Neuron (in vitro differentiated cells): ENCODE measurements around the gene CCDC80.

Experiments used
- H2AFZ ChIP-seq: one replicate; pipeline ENCODE4 v1.6.1; 2013; ENCODE audit warnings: low read depth, mild to moderate bottlenecking, inconsistent platforms, low read length, moderate library complexity
- H3K27me3 ChIP-seq: one replicate; pipeline ENCODE4 v1.6.1; 2013; ENCODE audit warnings: low read length; ENCODE audit not compliant: insufficient read depth
- H3K36me3 ChIP-seq: one replicate; pipeline ENCODE4 v1.6.1; 2013; ENCODE audit warnings: low read length; ENCODE audit not compliant: insufficient read depth
- H3K4me1 ChIP-seq: one replicate; pipeline ENCODE4 v1.6.1; 2013; ENCODE audit warnings: low read length; ENCODE audit not compliant: insufficient read depth
- H3K4me3 ChIP-seq: 2 replicates; pipeline ENCODE4 v1.5.1; 2013; ENCODE audit warnings: mild to moderate bottlenecking, low read length, moderate library complexity
- H3K9me3 ChIP-seq: one replicate; pipeline ENCODE4 v1.6.1; 2013; ENCODE audit warnings: low read length

CCDC80 gene

DNA sequence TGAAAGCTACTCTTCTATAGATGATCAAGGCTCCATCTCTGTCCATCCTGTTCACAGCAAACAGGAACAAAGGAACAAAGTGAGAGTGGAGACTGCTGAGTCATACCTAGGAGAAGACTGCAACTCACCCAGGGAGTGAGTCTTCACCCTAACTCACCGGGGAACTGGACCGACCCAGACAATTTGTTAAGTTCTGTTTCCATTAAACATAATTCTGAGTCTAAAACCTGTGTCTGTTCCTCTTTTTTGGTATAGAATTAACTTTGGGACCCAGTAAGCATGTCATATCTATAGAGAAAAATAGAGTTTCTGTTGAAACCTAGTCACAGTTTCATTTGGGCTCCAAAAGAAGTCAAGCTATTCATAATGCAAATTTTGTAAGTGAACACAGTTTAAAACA is 21.6 kb downstream of the CCDC80 start:
- H3K27me3 ChIP-seq: no peaks in the 10 kb centered on the region
- H3K4me3 ChIP-seq: no peak overlapping the region
- peaks cover 2% of the 10 kb centered on the region for H3K36me3 ChIP-seq

DNA sequence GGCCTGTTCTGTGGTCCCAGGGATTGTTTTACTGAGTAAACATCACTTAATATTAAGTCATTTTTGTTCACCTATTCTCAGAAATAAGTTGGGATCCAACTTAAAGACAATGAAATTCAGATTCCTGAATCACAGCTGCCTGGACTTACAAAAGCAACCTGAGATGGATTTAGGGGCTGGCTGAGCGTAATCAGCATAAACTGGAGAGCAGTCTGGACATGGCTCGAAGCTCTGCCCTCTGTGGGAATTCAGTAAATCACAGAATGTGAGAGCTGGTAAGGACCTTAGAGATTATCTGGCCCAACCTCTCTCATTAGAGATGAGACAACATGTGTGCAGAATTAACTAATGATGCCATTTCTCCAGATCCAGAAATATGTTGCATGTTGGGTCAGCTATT is 23.7 kb downstream of the CCDC80 start:
- H3K9me3 ChIP-seq: no peaks in the 10 kb centered on the region
- no peaks in the 10 kb centered on the region for H3K4me1 ChIP-seq
- H3K27me3 ChIP-seq: no peaks in the 10 kb centered on the region
- no peak overlapping the region for H3K4me3 ChIP-seq
- H2AFZ ChIP-seq: no peak overlapping the region
- peaks cover 2% of the 10 kb centered on the region for H3K36me3 ChIP-seq

More for the DNA sequence above, 21.6 kb downstream of the CCDC80 start:
- no peaks in the 10 kb centered on the region for H3K9me3 ChIP-seq
- no peaks in the 10 kb centered on the region for H3K4me1 ChIP-seq
- H2AFZ ChIP-seq: no peak overlapping the region

DNA sequence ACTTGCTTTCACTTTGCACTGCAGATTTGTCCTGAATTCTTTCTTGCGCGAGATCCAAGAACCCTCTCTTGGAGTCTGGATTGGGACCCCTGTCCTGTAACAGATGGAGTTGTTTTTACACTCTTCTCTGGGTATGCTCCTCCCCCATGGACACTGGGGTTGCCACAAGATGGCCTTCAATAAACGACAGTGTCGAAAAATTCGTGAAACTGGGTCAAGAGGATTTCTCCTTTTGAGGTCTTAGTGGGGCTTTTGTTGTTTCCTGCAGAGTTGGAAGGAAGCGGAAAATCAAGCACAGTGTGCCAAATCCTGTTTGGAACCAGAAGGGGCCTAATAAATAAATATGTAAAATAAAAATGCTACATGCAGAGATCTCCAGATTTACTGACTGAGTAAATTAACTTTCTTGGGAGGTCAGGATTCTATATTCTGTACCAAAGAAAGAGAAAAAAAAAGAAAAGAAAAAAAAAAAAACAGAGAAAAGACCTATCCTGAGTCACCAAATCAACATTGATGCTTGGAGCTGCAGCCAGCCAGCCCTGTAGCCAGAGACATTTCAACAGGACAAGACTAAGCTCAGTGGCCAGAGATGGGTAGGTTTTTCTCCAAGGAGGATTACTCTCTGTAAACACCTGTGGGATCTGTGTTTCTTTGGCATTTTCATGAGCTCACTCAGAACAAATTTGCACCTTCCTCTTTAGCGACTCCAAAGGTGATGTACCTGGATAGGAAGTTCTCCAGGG is 24.8 kb downstream of the CCDC80 start:
- Histone ChIP-seq H3K9me3 (no peaks in the 10 kb centered on the region), H3K27me3 (no peaks in the 10 kb centered on the region), H3K4me1 (no peaks in the 10 kb centered on the region), H3K4me3 (no peak overlapping the region), H3K36me3 (peaks cover 2% of the 10 kb centered on the region), H2AFZ (no peak overlapping the region)

DNA sequence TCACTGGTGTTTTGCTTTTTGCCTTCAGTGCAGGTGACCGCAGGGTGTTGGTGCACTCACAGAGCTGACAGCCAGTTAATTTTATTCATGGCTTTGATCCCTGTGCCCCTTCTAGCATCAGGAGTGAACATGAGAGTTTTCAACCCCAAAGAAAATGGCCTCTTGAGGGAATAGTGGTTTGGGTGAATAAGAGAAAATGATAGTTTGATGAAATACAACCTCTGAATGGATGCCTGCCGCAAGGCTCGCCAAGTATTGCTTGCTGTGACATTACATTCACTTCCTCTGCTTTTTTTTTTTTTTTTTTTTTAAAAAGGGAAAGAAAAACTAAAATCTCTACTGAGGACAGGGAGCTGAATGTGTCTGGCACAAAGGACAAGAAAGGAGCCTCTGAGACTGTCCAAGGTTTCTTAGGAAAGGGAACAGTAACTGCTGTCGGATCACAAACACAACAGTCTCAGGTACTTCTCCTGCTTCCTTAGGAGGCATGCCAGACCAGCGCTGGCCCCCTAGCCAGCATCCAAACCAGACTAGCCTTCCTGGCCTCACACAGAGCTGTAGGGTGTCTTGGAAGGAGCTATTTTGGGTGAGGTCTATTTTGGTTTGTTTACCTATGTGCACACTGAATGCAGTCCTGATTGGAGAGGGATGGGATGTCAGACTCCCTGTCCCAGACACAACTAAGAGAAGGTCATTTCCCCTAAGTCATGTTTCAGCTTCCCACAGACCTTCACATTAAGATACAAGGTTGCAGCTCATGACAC is 29.0 kb downstream of the CCDC80 start:
- no peak overlapping the region for H2AFZ ChIP-seq
- no peaks in the 10 kb centered on the region for H3K9me3 ChIP-seq
- H3K27me3 ChIP-seq: no peaks in the 10 kb centered on the region
- peaks cover 20% of the 10 kb centered on the region for H3K4me1 ChIP-seq
- H3K36me3 ChIP-seq: peaks cover 2% of the 10 kb centered on the region
- no peak overlapping the region for H3K4me3 ChIP-seq

DNA sequence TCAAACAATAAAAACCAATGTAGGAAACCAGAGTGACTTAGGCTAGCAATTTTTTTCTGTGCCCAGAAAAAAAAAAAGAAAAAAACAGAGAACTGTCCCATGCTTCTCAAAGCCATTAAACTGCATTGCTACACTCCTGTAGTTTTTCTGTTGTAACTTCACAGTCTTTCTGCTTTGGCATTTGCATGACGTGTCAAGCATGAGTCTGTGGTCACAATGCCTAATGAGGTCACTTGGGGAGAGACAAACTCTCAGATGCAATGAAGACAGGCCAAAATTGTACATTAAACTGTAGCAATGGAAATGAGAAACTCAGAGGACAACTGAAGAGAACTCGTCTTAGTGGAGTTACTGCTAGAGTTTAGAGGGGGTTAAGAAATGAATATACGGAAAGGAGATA is 30.8 kb downstream of the CCDC80 start:
- H3K36me3 ChIP-seq: no peaks in the 10 kb centered on the region
- no peaks in the 10 kb centered on the region for H3K27me3 ChIP-seq
- H3K4me1 ChIP-seq: peaks cover 35% of the 10 kb centered on the region
- no peak overlapping the region for H2AFZ ChIP-seq
- H3K4me3 ChIP-seq: no peak overlapping the region
- H3K9me3 ChIP-seq: no peaks in the 10 kb centered on the region

DNA sequence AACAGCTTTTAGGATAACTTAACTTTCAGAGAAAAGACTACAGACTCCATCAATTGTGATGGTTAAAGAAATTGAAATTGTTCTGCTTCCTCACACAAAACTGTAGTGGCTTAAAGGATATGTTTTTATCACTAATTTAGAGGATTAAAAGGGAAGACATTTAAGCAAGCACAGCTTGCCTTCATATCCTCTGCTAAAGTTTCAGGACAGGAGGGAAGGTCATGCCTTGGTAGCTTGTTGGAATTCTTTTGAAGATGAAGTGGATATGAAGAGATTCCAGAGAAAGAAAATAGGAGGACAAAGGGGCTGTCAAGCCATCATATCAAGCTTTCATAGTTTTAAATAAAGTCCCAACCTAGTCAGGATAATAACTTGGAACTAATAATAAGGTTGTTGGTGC is 33.1 kb downstream of the CCDC80 start:
- no peaks in the 10 kb centered on the region for H3K36me3 ChIP-seq
- no peaks in the 10 kb centered on the region for H3K27me3 ChIP-seq
- peaks cover 47% of the 10 kb centered on the region for H3K4me1 ChIP-seq
- H2AFZ ChIP-seq: no peak overlapping the region
- H3K9me3 ChIP-seq: no peaks in the 10 kb centered on the region
- H3K4me3 ChIP-seq: no peak overlapping the region

DNA sequence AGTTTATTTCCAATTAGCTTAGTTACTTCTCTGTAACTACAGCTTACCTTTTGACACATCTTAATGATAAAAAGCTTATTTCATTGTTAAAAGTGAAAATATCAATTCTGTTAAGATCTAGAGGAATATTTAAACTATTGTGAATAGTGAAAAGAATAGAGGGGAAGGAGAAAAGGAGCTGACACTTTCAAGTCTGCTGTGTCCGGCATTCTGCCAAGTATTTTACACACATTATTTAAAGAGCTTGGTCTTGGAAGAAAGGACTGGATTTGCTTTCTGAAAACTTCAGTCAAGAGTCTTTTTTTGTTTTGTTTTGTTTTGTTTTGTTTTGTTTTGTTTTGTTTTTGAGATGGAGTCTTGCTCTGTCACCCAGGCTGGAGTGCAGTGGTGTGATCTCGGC is 34.8 kb downstream of the CCDC80 start:
- Histone ChIP-seq H3K9me3 (no peaks in the 10 kb centered on the region), H3K4me1 (peaks cover 52% of the 10 kb centered on the region), H3K4me3 (peak overlapping the region; percentile 45), H2AFZ (peak overlapping the region; percentile 0), H3K27me3 (no peaks in the 10 kb centered on the region), H3K36me3 (no peaks in the 10 kb centered on the region)

DNA sequence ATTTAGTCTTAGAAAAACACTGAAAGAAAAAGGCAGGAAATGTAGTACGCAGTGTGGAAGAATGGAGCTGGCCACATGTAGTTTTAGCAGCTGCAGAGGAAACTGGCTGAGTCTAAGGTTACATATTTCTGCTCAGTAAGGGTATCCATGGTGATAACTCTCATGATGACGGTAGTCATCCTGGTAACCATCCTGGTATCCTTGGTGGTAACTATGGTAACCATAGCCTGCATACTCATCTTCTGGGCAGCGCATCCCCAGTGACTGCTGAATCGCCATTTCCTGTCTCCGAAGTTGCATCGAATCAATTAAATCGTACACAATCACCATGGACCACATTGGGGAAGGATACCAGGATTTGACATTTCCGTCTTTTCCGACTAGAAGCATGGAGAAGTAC is 35.7 kb downstream of the CCDC80 start:
- H3K9me3 ChIP-seq: no peaks in the 10 kb centered on the region
- no peaks in the 10 kb centered on the region for H3K36me3 ChIP-seq
- peak overlapping the region; percentile 0 for H2AFZ ChIP-seq
- H3K27me3 ChIP-seq: no peaks in the 10 kb centered on the region
- H3K4me1 ChIP-seq: peaks cover 52% of the 10 kb centered on the region
- H3K4me3 ChIP-seq: peak overlapping the region; percentile 45

DNA sequence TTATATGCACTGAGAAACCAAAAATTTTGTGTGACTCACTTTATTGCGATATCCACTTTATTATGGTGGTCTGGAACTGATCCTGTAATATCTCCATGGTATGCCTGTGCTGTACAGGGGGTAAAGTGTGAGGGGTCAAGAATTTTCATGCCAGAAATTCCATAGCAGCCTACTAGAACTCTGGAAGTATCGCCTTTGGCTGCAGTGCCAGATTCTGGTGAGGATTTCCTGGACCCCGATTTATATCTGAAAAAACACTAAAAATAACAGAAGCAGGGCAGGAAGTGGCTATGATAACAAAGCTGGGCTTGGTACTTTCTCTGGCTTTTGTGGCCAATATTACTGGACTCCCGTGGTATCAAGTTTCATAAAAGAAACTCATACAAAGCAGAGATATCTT is 36.4 kb downstream of the CCDC80 start:
- H3K36me3 ChIP-seq: no peaks in the 10 kb centered on the region
- H3K4me3 ChIP-seq: no peak overlapping the region
- H3K27me3 ChIP-seq: no peaks in the 10 kb centered on the region
- H3K9me3 ChIP-seq: no peaks in the 10 kb centered on the region
- no peak overlapping the region for H2AFZ ChIP-seq
- H3K4me1 ChIP-seq: peaks cover 47% of the 10 kb centered on the region

DNA sequence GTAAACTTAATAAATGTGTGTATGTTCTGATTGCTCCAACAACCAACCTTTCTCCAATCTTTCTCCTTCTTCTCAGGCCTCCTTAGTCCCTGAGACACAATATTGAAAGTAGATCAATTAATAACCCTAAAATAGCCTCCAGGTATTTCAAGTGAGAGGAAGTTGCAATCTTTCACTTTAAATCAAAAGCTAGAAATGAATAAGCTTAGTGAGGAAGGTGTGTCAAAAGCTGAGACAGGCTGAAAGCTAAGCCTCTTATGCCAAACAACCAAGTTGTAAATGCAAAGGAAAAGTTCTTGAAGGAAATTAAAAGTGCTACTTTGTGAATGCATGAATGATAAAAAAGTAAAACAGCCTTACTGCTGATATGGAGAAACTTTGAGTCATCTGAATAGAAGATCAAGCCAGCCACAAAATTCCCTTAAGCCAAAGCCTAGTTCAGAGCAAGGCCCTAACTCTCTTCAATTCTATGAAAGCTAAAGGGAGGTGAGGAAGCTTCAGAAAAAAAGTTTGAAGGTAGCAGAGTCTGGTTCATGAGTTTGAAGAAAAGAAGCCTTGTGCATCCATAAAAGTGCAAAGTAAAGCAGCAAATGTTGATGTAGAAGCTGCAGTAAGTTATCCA is 38.6 kb downstream of the CCDC80 start:
- no peaks in the 10 kb centered on the region for H3K36me3 ChIP-seq
- no peak overlapping the region for H3K4me3 ChIP-seq

DNA sequence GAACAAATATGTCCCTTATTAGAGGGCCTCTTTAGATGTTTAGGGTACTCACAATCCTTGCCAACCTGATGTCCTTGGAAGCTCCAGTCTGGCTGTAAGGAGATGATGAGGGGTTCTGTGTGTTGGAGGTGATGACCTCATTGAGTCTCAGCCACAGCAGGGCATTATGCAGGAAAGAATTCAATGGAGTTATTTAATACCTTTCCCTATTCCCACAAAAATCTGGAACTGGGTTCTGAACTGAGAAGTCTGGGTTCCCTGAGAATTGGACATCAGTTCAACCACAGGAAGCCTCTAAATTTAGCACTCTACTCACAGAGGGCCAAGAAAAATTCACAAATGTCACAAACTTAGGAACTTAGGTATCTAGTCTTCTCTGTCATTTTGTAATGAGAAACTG is 42.2 kb downstream of the CCDC80 start:
- H3K4me3 ChIP-seq: no peak overlapping the region
- no peaks in the 10 kb centered on the region for H3K9me3 ChIP-seq
- H2AFZ ChIP-seq: no peak overlapping the region
- H3K36me3 ChIP-seq: peaks cover 4% of the 10 kb centered on the region
- H3K27me3 ChIP-seq: no peaks in the 10 kb centered on the region
- H3K4me1 ChIP-seq: peaks cover 5% of the 10 kb centered on the region

More for the DNA sequence above, 38.6 kb downstream of the CCDC80 start:
- Histone ChIP-seq H3K4me1 (peaks cover 35% of the 10 kb centered on the region), H2AFZ (no peak overlapping the region), H3K9me3 (no peaks in the 10 kb centered on the region), H3K27me3 (no peaks in the 10 kb centered on the region)

DNA sequence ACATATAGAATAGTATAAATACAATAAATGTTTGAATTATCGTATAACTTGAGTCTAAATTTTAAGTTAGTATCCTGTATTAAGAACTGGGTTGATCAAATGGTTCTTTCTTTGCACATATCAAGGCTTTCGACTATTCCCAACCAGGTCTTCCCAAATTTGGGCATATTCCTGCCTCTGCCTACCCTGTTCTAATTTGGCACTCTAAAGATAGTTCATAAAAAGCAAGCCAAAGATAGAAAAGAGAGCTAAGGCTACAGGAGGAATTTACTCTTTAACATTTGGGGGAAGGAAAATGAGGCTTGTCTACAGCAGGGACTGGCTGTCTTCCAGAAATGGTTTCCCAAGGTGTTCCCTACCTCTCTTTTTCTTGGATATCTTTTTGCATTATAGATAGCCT is 43.0 kb downstream of the CCDC80 start:
- no peaks in the 10 kb centered on the region for H3K27me3 ChIP-seq
- peaks cover 5% of the 10 kb centered on the region for H3K4me1 ChIP-seq
- H3K4me3 ChIP-seq: no peak overlapping the region
- H3K9me3 ChIP-seq: peaks cover 4% of the 10 kb centered on the region
- peaks cover 4% of the 10 kb centered on the region for H3K36me3 ChIP-seq
- no peak overlapping the region for H2AFZ ChIP-seq

DNA sequence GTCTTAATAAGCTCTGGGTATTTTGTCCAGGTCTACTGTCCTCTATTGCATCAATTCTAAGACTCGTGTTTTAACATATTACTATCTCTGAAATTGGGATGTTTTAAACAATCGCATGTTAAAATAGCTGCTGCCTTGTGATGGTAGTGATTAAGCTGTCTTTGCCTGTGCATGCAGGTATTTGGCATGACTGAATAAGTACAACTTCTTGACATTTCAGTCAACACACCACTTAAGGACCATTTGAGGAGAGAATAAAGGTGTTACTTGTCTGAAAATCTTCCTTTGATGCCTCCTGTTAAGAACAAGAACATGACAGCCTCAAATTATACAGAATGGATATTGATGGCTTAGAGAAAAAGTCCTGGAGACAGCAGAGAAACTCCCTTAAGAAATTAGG is 46.1 kb downstream of the CCDC80 start:
- peaks cover 4% of the 10 kb centered on the region for H3K36me3 ChIP-seq
- H3K4me3 ChIP-seq: no peak overlapping the region
- H2AFZ ChIP-seq: no peak overlapping the region
- no peaks in the 10 kb centered on the region for H3K27me3 ChIP-seq
- no peaks in the 10 kb centered on the region for H3K4me1 ChIP-seq
- peaks cover 4% of the 10 kb centered on the region for H3K9me3 ChIP-seq
